NOMO-1 treated with dmso at 0.1 percent for 144 hours (cell line): Measurements from ENCODE around the gene CPA2.
"Not testable (repeated sequence)": the region's sequence is repeated elsewhere in the genome, so short reads cannot be mapped to it uniquely, and the experiment has no call there.

ENCODE experiments used
- DNase-seq: peaks from one replicate; lab custom pipeline; 2025; ENCODE audit not compliant: unreplicated experiment; lab: John Stamatoyannopoulos, UW

CPA2 gene

DNA sequence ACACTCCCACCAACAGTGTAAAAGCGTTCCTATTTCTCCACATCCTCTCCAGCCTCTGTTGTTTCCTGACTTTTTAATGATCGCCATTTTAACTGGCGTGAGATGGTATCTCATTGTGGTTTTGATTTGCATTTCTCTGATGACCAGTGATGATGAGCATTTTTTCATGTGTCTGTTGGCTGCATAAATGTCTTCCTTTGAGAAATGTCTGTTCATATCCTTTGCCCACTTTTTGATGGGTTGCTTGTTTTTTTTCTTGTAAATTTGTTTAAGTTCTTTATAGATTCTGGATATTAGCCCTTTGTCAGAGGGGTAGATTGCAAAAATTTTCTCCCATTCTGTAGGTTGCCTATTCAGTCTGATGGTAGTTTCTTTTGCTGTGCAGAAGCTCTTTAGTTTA is 17.0 kb upstream of the CPA2 start:
- DNase-seq: not testable (repeated sequence)

GRCh38 chr7:130254555-130254954 is 12.1 kb upstream of the CPA2 start:
- no peak for DNase-seq

DNA sequence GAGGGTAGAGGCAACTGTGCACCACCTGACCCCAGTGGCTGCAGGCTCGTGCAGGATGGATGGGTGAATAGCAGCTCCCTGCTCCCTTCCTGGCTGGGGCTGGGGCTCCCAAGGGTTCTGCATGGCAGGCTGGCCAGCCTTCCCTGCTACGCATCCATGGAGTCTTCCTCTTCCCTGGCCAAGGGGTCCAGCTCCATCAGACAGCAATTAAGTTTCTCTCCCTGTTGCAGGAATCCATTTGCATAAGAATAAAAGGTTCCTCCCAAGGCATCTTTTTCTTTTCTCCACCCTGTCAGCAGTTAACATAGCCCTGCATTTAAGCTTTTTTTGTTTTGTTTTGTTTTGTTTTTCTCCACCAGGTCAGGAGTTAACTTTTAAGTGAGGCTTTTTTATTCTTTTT is 10.0 kb upstream of the CPA2 start:
- DNase-seq: no peak

- DNase-seq: no peak
Measured at GRCh38 chr7:130258494-130259078, 8.1 kb upstream of the CPA2 start.

DNA sequence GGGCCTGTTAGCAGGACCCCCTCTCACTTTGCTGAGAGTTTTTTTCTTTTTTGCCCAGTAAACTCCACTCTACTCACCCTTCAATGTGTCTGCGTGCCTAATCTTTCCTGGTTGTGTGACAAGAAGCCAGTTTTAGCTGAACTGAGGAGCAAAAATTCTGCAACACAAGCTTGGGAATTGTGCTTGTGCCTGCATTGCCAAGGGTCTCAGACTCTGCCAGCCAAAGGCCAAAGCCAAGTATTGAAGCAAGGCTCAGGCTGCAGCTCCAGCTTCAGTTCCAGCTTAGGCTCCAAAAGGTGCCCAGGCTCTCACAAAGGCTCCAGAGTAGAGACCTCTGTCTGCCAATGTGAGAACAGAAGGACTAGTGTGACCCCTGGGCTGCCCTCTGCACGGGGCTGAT is 4.2 kb upstream of the CPA2 start:
- DNase-seq: no peak

DNA sequence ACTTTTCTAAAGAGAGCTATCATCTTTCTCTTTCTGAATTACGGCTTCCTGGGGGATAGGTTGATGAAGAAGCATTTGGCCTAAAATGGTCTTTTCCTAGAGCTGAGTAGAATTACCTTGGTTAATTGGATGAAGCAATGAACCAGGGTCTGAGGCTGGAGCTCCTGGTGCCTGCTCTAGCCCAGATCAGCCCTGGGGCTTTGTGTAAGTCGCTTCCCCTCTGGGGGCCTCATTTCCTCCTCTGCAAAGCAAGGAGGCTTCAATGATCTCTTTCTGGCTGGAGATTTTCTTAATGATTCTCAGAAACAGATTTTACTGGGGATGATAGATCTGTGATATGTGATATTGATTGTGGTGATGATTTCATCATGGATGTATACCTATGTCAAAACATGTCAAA is 3.5 kb upstream of the CPA2 start:
- no peak for DNase-seq

DNA sequence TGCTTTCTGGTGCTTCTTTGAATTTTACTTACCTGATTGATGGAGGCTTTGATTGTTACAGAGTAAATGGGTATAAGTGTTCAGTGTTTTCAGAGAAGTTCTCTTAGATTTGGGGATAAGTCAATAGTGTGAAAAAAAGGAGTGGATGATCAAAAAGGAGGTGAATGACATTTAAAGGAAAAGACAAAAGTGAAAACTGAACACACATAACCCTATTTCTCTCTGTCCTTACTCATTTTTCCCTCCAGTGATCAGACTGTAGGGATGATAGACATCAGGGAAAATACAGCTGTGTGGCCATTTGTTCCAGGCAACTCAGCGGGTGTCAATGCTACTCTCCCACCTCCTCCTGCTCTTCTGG is 278 bp downstream of the CPA2 start:
- no peak for DNase-seq

GRCh38 chr7:130268463-130269317 is 2.0 kb downstream of the CPA2 start:
- DNase-seq: no peak

DNA sequence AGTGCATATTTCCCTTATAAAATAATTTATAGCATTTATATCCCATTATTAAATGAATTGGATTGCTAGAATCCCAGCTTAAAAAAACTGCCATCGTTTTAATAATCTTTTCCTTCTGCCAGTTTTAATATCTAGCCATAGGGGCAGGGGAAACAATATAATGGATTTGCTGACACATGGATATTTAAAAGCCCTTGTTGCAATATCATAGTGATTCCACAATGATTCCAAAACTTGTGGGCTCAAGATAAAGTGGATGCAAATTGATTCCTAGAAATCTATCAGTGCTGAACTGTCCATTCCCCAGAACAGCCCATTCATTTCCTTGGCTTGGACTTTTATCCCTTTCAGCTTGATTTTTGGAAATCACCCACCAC is 2.6 kb downstream of the CPA2 start:
- DNase-seq: no peak

DNA sequence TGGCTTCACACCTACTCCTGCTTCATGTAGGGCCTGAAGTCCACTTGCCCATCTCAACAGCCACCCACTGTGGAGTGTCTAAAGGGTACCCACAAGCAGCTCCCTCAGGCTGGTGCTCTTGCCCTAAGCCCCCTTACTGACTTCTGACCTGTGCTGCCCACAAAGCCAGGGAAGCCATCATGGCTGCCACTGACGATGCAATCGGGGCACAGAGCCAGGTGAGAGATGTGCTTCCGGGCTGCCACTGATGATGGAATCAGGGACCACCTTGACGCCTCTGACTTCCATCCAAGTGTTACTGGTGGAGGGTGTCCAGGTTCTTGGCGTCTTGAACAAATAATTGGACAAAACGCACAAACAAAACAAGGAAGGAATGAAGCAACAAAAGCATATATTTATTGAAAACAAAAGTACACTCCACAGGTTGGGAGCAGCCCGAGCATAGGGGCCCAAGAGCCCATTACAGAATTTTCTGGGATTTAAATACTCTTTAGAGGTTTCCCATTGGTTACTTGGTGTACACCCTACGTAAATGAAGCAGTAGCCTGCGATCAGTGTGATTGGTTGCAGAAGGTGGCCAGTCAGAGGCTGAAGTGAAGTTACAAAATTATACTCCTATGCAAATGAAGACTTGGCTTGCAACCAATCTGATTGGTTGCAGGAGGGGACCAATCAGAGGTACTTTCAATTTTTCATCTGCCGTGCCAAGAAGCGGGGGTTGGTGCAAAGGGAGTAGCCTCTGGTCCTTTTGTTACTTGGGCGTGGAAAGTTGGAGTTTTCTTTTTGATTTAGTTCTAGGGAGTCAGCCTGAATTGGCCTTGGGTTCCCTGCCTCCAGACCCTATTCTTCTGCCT is 4.5 kb downstream of the CPA2 start:
- DNase-seq: no peak

- DNase-seq: no peak
Measured at GRCh38 chr7:130272381-130273080, 5.9 kb downstream of the CPA2 start.

- no peak for DNase-seq
Measured at GRCh38 chr7:130273081-130273932, 6.6 kb downstream of the CPA2 start.

DNA sequence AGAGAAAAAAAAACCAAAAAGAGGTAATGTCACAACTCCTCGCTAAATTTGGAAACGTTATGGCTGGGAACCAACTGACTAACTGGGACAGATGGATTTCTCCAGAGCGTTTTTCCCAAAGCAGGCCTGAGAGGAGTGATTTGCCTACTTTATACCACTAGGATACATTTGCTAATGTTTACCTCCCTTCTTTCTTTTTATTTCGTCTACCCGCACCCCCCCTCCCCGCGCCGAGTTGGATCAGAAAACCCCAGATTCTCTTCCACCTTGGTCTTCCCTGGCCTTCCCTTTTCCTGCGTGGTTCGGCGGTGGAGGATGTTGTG is 7.2 kb downstream of the CPA2 start:
- DNase-seq: no peak

DNA sequence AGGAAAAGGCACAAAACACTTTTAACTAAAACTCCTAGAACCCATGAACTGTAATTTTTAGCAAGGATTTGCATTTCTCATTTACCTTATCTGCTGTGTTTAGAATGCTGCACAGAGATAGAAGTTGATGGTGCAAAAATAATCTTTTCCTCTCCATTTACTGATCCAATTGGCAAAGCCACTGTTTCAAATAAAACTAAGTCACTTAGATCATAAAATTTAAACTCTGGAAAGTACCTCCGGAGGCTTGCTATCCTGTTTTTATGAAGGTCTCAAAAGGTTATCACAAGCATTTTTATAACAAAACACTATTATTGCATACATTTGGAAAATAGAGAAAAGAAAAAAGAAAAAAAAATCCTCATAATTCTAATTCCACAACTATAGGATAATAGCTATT is 7.6 kb downstream of the CPA2 start:
- DNase-seq: no peak

GRCh38 chr7:130274983-130275591 is 8.4 kb downstream of the CPA2 start:
- DNase-seq: no peak

DNA sequence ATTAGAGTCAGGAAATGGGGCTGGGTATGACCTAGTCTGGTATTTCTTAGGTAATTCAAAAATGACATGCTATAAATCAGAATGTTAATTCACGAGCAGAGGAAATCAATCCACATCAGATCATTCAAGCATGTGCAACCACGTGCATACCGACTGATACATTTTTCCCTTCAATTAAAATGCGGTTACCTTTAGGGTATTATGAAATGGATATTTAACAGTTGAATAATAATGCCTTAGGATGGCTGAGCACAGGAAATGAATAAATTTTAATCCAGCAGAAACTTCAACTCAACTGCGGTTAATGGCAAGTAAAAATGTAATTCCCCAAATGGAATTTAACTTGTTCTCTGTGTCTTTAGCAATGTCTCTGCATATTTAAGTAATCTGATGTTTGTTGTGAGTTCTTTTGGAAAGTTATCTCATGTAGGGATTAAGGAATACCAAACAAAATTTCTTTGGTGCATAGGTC is 9.2 kb downstream of the CPA2 start:
- no peak for DNase-seq

DNA sequence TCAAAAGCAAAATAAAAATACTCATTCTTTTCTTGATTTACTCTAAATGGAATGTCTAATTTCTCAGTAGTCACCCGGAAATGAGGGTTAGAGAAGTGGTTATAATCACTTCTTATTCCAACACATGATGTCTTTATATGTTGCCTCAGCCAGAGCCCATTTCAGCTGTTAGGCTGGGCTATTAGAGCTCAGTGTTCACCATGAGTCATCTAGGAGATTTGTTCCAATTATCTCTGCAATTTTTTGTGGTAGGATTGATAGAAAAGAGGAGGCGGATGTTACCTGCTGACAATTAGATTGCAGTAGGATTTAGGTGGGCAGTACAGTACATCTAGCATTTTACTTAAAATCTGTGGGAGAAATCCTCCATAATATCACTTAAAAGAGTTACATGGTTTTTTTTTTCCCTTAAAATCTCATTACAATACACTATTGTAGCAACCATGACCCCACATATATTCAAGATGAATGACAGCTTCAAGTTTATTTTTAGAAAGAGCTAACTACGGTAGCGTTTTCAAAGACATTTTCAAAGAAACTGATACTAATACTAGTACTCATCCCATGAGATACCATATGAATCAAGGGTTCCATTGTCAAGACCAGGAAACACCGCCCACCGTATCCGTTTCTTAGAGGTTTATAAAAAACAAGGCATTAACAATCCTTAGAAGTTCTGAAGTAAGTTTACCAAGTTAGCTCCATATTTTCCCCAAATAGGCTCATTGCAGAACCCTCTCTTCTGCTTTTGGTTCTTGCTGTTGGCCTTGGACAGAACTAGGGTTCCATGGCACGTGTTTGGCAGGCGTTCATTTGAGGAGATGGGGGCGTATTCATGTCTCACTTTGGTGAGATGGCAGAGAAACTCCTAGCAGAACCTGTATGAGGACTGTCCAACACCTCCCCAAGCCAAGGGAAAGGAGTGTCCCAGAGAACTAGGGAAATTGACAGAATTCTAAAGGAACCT is 10.4 kb downstream of the CPA2 start:
- no peak for DNase-seq

- no peak for DNase-seq
Measured at GRCh38 chr7:130277763-130278643, 11.3 kb downstream of the CPA2 start.
